Adrenal gland (tissue), 12 donors: ENCODE measurements around the gene HOXC5. TPM values are rescaled to one million over a fixed set of nuclear protein-coding genes. Genes with fewer than 3 reads are reported as not detected.
A peak's percentile ranks its signal among the peaks of the same experiment; 100 is the strongest.

Experiments used
- DNase-seq, 7 donors: peaks; one replicate each; pipeline ENCODE4 v3.0.0-alpha.2; 2019 to 2020
- H3K27ac ChIP-seq, 5 donors: fragments of 200-600 bp; sonication (generic) in 4 of 5; 1 replicate in 3 of 5; 2 replicates in 2 of 5; pipeline versions ENCODE4 v1.5.1 to v1.8.0; 2016 to 2020; ENCODE audit warnings: mild to moderate bottlenecking in 1 of 5
- H3K27me3 ChIP-seq: fragments of 200-600 bp; 2 replicates; pipeline ENCODE4 v1.8.0; 2021
- H3K36me3 ChIP-seq, 2 donors: fragments of 200-600 bp; replicated peaks in 1 of 2; 1 replicate in 1 of 2; 2 replicates in 1 of 2; pipeline versions ENCODE4 v1.5.1 to v1.8.0; 2018 to 2022
- H3K4me1 ChIP-seq, 2 donors: fragments of 200-600 bp; replicated peaks in 1 of 2; 1 replicate in 1 of 2; 2 replicates in 1 of 2; pipeline versions ENCODE4 v1.5.1 to v1.8.0; 2018 to 2021
- H3K4me3 ChIP-seq, 4 donors: fragments of 200-600 bp; sonication (generic) in 3 of 4; one replicate each; pipeline ENCODE4 v1.5.1; 2016 to 2018
- H3K9me3 ChIP-seq, 3 donors: fragments of 200-600 bp; sonication (generic) in 1 of 3; replicated peaks in 1 of 3; 1 replicate in 2 of 3; 2 replicates in 1 of 3; pipeline versions ENCODE4 v1.5.1 to v1.8.0; 2016 to 2021
- CTCF ChIP-seq, 6 experiments: fragments of 450-650 bp in 4 of 6; fragments of 200-600 bp in 2 of 6; sonication (generic) in 1 of 6; IDR thresholded peaks; 1 replicate in 5 of 6; 2 replicates in 1 of 6; pipeline versions ENCODE4 v1.5.1 to v1.8.0; 2016 to 2021; ENCODE audit warnings: antibody characterized with exemption in 6 of 6, mild to moderate bottlenecking in 2 of 6, moderate library complexity in 1 of 6
- POLR2A ChIP-seq, 2 donors: fragments of 450-650 bp; IDR thresholded peaks; one replicate each; pipeline ENCODE4 v1.6.1; 2017; ENCODE audit warnings: antibody characterized with exemption in 2 of 2, mild to moderate bottlenecking in 2 of 2, moderate library complexity in 1 of 2
- WGBS, 4 donors: extraction: QIAGEN DNeasy Blood & Tissue Kit in 2 of 4; methylation state at CpG; one replicate each; pipeline versions ENCODE4 v1.1.5 to v1.1.7; 2013 to 2017; 5-methylcytosine and 5-hydroxymethylcytosine counted together
- intact Hi-C, 2 donors: fragments of 100-400 bp; cut with DNase I; formaldehyde crosslinking; loops; one replicate each; pipeline versions ENCODE4 v1.14.1 to v1.15.0; 2022 to 2023
- polyA plus RNA-seq, 3 donors: library from polyadenylated mRNA; stranded (reverse); fragments of 200-250 nt in 2 of 3; fragments of 350-450 nt in 1 of 3; fragmentation: Illumina TruSeq in 1 of 3; extraction: RNeasy Lipid Tissue Mini Kit (QIAGEN cat#74804) in 1 of 3; gene quantifications; one replicate each; pipeline ENCODE4 v1.2.3, GENCODE V29; 2013 to 2014
- total RNA-seq, 9 donors: library from RNA; depleted of rRNA in 4 of 9; stranded (reverse); fragments of >200 nt in 4 of 9; fragments of 120-200 nt in 1 of 9; fragmentation: NEBNext Ultra II Directional in 1 of 9; extraction: Animal tissue kit (Norgen Biotek cat#: 25700) in 1 of 9; gene quantifications; one replicate each; pipeline versions ENCODE4 v1.1.0 to v1.2.4, GENCODE V29; 2013 to 2023
- donor health status: healthy with polysubstance abuse.
- donor health status: Bipolar disorder and iron deficiency.
- donor health status: DM: yes; HTN: yes; CAD: no.
- donor health status: DM: no; HTN: no; CAD: no.
- donor health status: DM: no; HTN: no; CAD: no.
- donor health status: DM: yes; HTN: yes; CAD: no.

Gene HOXC5
- total and polyA plus RNA-seq, 12 donors = 0.36 to 1.9 (median 0.77) TPM

DNA sequence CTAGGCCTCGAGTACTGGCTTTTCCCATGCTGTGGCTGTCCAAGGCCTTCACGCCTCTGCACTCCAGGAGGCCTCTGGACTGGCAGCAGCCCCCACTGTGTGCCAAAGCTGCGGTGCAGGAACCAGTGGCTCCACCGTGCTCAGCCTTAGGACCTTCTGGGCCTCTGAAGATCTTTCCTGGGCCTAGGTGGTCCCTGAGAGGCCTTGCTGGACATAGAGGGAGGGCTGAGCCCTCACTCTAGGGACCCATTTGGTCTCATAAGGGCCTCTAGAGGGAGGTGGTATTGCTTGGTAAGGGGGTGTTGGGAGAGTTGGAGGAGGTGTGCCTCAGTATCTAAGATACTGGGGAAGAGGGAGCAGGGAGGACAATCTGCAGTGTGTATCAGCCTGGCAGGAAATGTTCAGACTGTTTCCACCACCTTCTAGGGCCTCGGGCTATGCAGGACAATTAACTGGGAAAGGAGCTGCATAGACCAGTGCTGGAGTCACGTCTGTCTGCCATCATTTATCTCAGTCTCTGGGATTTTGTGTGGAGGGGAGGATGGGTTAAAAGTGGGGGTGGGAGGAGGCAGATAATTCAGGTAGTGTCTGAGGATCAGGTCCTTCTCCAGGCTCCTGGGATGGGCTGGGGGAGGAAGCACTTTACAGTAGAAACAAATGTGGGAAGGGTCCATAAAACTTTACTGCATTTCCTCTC lies 2.9 kb downstream of the HOXC5 start:
- H3K36me3 ChIP-seq = no peaks in the 10 kb centered on the region
- intact Hi-C loops = loop anchor here in 1 of 2 donors (10.0 kb wide), 1 partner anchor 99 kb away; no protein-coding TSS in a partner anchor
- peaks cover 7 to 35% of the 10 kb centered on the region in 2 donors for H3K4me1 ChIP-seq
- no peak overlapping the region for H3K4me3 ChIP-seq
- 59 to 84% (median 71%) methylated on average over 2 to 6 of the region's 6 CpGs for WGBS, 4 donors
- H3K9me3 ChIP-seq = no peaks in the 10 kb centered on the region
- TF ChIP-seq POLR2A (IDR thresholded peaks at IDR 0.05) (no peak), CTCF (IDR thresholded peaks at IDR 0.05) (no peak)
- DNase-seq = no peak
- peak overlapping the region in 2 of 5 donors; percentile 9 to 28 for H3K27ac ChIP-seq
- no peaks in the 10 kb centered on the region for H3K27me3 ChIP-seq

DNA sequence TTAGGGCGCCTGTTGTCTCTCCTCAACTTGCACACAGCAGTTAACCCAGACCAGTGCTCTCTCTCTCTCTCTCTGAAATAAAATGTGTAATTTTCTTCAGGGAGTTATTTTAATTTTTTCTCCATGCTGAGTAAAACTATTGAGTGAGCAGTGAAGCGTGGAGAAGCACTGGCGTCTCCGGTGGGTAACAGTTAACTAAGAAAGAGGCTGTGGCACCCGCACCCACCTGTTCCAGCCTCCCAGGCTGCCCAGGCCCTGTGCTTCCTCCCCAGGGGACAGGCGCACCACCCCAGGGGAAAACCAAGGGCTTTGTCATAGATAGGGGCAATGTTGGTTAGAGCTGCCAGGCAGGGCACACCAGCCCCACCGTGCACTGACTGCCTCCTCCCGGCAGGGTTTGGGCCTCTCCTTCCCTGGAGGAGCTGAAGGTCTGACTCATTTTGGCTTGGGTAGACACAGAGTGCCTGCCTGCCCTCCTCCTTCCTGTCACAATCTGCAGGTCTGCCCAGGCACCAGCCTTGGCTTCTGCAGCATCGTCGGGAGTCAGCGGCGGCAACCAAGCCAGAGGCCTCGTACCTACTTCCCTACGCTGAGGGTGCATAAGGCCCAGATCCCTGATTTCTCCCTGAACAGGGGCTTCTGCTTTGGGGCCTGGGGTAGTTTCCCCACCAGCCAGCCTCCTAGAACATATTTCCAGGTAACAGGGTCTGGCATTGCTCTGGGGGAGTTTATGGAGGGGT lies 3.9 kb downstream of the HOXC5 start:
- Histone ChIP-seq H3K4me3 (no peak overlapping the region), H3K27ac (peak overlapping the region in 1 of 5 donors; percentile 49), H3K36me3 (no peaks in the 10 kb centered on the region), H3K4me1 (peaks cover 7 to 24% of the 10 kb centered on the region in 2 donors), H3K9me3 (no peaks in the 10 kb centered on the region), H3K27me3 (no peaks in the 10 kb centered on the region)
- intact Hi-C loops = loop anchor here in 1 of 2 donors (10.0 kb wide), 1 partner anchor 98 kb away; no protein-coding TSS in a partner anchor
- 51 to 70% (median 58%) methylated on average over 12 to 14 of the region's 14 CpGs for WGBS, 4 donors
- TF ChIP-seq CTCF (IDR thresholded peaks at IDR 0.05) (peak in 4 of 6 experiments; percentile 6 to 53 (median 40)), POLR2A (IDR thresholded peaks at IDR 0.05) (no peak)
- DNase-seq = peak; percentile 58 to 82 (median 76)

GRCh38 chr12:54037360-54038283 lies 4.8 kb downstream of the HOXC5 start:
- DNase-seq = no peak
- intact Hi-C loops = loop anchor here in 1 of 2 donors (10.0 kb wide), 1 partner anchor 97 kb away; no protein-coding TSS in a partner anchor
- no peaks in the 10 kb centered on the region for H3K9me3 ChIP-seq
- H3K4me1 ChIP-seq = peaks cover 7 to 18% of the 10 kb centered on the region in 2 donors
- no peak overlapping the region for H3K4me3 ChIP-seq
- H3K27ac ChIP-seq = peak overlapping the region in 1 of 5 donors; percentile 82
- no peak for TF ChIP-seq POLR2A (IDR thresholded peaks at IDR 0.05)
- TF ChIP-seq CTCF (IDR thresholded peaks at IDR 0.05) = no peak
- no peaks in the 10 kb centered on the region for H3K36me3 ChIP-seq
- 60 to 75% (median 70%) methylated on average over 14 of the region's 14 CpGs for WGBS, 4 donors
- H3K27me3 ChIP-seq = no peaks in the 10 kb centered on the region
